Iris pigment epithelial cell (primary cell): ENCODE results near the gene POLR3GL.
"Not testable (repeated sequence)": the region's sequence is repeated elsewhere in the genome, so short reads cannot be mapped to it uniquely, and the experiment has no call there.

Experiments
- DNase-seq: peaks from one replicate; pipeline ENCODE4 v3.0.0-alpha.2; 2011; ENCODE audit warnings: low read depth

POLR3GL gene

DNA sequence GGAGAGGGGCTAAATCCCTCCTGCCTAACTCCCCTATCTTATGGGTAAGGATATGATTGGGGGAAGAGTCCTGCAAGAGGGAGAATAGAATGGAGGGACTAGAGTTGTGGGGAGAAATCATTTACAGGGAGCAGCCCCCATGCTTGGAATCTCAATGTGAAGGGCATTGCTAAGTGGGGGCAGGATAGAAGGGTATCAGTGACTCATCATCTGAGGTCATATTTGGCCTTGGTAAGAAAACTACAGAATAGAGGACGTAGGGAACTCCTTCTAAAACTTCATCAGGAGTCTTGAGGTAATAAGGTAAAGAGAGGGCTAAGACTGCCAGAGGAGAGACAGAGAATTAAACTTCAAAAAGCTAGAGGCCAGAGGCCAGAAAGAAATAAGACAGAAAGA lies 56.6 kb downstream of the POLR3GL start:
- DNase-seq, result no peak

DNA sequence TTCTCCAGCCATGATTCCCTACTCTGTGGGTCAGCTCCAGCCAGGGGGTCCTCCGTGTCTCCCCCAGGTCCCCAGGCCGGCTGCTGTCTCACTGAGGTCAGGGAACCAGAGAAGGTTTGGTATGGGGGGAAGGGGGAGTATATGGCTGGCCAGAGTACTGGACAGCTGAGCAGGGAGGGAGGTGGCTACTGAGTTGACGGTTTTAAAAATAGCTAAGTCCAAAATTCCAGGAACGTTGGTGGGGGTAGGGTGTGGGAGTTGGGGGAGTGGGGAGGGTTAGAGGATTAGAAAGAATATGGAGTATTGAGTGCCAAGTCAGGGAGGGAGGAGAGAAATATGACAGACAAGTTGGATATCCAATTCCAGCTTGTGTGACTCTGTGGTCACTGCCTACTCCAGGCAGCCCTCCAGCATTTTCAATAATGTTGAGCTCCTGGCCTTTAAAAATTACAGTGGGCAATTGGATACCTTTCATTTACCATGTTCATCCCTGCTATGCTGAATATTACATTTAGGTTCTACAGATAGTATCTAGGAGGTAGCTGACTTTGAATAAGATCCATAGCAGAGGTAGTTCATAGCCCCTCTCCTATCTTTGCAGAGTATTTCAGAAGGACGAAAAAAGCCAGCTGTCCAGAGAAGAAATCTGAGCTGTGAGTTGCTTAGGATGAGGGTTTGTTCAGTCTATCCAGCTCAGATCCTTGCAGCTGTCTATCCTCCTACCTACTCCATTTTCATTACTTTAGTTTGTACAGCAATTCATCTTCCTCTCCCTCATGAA lies 57.3 kb downstream of the POLR3GL start, which contains the start of gene HJV:
Gene HJV (minus strand): TSS at position 114 of the 781 bp plus-strand sequence. CDS start 1,504 bp downstream, outside the sequence.
- DNase-seq, result no peak

GRCh38 chr1:146022403-146023127 lies 58.1 kb downstream of the POLR3GL start:
- no peak for DNase-seq

GRCh38 chr1:146025787-146026495 lies 61.5 kb downstream of the POLR3GL start:
- peak; percentile 31 for DNase-seq

- not testable (repeated sequence) for DNase-seq
These were observed 62.2 kb downstream of the POLR3GL start for GRCh38 chr1:146026650-146027049.
